Activated CD8-positive, alpha-beta memory T cell treated with anti-CD3 and anti-CD28 coated beads for 4 hours (primary cell): ENCODE data around the gene NDUFAF5.

Source experiments
- DNase-seq, 2 donors: peaks; one replicate each; pipeline ENCODE4 v3.0.0-alpha.2; 2020; ENCODE audit warnings: low read depth in 2 of 2

Gene NDUFAF5

DNA sequence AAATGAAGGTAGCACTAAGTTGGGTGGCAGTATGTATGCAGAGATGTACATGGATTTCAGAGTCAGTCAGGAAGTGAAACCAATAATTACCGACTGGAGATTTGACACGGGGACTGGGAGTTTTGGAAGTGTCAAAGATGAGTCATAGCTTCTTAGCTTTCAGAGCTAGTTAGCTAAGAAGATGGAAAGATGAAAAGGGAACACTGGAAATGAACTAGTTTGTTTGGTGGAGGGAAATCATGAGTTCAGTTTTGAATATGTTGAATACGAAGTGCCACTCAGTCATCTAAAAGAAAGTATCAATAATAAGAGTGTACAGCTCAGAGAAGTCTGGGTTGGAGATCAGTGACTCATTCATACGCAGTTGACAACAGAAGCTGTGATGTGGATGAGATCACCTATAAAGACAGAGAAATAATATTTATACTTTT, 7.6 kb upstream of the NDUFAF5 start:
- no peak for DNase-seq

DNA sequence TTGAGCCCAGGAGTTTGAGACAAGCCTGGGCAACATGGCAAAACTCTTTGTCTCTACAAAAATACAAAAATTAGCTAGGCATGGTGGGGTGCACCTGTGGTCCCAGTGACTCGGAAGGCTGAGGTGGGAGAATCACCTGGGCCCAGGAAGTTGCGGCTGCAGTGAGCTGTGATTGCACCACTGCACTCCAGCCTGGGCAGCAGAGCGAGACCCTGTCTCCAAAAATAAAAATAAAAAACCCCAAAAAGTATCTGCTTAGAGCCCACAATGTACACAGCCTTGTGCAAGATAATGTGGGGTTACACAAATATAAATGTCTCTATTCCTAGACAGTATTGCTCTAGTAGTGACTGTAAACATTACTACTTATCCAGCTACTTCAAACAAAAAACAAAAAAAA, 6.0 kb upstream of the NDUFAF5 start:
- no peak for DNase-seq

DNA sequence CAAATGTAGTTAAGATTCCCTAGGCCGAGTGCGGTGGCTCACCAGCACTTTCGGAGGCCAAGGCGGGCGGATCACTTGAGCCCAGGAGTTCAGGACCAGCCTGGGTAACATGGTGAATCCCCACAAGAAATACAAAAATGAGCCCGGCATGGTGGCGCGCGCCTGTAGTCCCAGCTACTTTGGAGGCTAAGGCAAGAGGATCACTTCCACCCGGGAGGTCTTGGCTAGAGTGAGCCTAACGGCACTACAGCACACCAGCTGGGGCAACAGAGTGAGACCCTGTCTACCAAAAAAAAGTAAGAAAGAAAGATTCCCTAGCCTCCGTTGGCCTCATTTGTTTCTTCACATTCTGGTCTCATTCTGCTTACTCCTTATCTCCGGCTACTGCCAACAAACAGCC, 1.3 kb upstream of the NDUFAF5 start:
- DNase-seq, result no peak

DNA sequence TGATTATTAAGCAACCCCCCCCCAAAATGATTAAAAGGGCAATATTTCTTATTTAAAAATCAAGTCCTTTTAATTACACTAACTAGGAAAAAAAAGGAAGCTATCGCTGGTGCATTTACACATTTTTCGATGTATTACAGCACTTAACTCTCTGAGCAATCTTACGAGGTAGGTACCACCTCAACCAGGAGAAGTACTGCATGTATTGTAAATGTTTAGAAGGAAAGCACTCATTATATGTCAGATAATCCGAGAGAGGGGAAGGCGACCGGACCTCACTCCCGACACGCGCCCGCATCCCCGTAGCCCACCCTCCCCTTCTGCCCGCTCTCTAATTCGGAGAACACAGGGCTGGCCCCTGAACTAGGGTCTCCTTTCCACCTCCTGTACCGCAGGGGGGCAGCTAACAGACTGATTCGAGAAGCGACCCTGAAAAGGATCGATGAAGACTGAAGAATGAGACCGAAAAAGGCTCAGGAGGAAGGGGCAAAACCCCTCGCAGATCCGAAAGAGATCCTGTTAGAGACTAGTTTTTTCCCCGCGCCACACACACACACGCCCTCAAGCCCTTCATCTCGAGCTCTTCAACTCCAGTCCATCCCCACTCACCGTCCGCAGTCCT, 446 bp upstream of the NDUFAF5 start:
- no peak for DNase-seq

DNA sequence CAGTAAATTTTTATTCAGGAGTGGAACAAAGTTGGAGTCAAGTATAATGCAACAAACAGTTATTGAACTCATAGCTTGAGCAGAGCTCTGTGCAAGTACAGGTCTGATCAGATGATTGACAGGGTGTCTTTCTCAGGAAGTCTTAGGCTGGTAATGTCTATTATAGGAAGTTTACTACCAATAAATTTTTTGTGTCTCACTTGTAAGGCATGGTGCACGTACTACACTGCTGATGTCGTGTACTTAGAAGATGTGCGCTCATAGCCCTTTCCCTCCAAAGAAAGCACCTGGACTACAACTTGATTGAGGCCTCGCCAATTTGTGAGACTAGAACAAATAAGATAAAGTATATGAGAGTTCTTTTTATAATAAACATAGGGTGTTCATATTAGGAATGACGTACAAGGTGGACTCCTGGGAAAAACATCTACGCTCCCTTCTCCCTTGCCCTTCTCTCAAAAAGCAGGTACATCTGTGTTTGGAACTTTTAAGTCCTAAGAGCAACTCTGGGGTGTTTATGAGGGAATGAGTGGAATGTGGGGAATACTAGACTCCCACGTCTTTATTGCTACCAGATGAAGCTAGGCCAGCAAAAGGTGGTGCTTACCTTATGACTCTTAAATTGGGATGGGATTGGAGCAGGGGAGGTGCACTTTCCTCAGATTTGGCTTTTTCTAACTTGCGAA, 1.5 kb downstream of the NDUFAF5 start:
- no peak for DNase-seq

DNA sequence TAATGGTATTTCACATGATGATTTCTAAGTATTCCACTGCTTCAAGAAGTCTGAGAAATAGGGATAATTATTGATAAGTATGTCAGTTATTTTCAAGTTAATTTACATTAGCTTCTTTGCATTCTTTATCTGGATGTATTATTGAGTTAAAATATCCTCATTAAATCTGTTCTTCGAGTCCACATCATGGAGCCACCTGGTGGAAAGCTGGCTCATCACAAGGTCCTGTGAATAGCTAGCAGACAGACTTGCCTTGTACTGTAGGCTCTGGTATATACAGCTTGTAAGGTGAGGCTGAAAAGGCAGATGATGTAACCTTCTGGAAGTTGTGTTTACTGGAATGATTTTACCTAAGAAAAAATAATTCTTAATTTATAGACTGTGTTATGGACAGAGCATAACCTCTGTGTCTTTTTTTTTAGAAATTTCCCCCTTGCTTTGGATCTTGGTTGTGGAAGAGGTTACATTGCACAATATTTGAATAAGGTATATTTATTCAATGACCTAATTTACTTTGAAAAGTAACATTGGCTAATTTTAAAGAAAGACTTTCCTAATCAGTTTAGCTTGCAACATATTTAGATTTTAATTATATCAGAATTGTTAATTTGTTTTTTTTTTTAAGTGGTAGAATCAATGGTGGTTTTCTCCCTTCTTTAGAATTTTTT, 3.5 kb downstream of the NDUFAF5 start:
- DNase-seq, result no peak

DNA sequence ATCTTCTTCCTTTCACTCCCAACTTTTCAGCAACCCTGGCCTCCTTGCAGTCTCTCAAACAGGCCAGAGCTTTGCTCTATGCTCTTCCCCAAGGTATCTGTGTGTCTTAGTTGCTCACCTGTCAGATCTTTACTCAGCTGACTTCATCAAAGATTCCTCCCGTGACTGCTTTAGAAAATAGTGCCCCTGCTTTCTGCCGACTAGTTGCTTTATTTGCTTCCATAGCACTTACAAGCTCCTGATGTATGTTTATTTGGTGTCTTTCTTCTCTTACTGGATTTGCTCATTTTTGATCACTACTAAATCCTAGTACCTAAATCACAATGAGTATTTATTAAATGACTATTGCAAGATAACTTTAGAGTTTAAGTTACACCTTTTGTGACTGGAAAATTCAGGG, 5.9 kb downstream of the NDUFAF5 start:
- no peak for DNase-seq

DNA sequence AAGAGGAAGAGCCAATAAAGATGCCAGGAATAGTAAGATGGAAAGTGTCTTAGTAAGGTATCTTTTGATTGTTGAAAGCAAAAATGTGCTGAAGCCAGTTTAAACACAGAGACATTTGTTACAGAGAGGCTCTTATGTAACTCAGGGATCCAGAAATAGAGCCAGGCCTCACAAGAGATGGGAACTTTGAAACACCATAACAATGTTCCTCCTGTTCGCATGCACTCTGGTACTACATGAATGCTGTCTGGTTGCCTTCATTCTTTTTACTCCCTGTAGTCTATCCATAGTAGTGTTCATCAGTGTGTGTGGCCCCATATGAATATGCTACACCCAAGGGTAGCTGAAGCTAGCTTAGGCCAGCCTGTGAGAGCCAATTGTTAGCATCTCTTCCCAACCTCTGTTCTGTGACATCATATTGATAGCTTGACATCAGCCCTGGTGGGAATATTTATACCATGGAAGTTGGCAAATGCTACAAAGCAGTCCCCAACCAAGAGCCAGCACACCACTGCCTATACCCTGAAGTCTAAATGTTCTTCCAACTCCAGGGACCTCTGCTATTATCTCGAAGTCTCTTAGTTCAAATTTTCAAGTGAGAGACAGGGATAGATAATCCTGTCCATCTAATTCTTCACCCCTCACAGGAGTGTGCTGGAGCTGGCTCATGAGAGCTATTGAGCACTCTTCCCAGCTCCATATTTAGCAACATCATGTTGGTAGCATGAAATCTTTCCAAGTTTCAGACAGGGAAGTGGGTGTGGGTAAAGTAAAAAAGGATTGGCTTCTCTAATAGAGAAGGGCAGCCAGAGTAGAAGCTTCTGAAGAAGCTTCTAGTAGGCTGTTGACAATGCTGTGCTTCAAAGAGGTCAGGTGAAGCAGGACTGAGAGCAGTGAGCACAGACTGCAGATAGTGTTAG, 7.0 kb downstream of the NDUFAF5 start:
- no peak for DNase-seq

DNA sequence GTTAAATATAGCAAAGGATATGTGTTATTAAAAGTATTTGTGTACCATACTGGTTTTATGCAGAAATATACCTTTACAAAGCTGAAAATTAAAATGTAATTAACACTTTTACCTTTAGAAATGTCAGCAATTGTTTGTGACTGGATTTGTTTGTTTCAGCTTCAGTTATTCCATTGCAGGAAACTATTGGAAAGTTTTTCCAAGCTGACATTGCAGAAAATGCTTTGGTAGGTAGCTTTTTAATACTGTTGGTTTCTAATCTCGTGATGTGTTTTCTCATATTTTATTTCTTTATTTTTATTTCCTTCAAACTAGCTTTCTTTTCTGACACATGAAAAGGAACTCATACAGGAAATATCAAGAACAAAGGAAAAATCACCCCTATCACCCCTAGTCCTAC, 8.2 kb downstream of the NDUFAF5 start:
- DNase-seq, result no peak

DNA sequence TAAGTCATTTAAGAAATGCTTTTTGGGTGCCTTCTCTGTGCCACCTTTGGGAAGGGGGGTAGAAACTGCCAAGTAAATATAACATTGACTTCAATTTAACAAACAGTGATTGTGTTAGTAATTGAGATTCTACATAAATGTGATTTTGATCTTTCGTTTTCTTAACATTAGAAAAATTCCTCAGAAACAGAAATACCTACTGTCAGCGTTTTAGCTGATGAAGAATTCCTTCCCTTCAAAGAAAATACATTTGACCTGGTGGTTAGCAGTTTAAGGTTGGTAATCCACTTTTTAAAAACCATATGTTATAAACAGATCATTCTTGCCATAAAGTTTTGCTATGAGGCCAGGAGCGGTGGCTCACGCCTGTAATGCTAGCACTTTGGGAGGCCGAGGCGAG, 9.8 kb downstream of the NDUFAF5 start:
- no peak for DNase-seq

DNA sequence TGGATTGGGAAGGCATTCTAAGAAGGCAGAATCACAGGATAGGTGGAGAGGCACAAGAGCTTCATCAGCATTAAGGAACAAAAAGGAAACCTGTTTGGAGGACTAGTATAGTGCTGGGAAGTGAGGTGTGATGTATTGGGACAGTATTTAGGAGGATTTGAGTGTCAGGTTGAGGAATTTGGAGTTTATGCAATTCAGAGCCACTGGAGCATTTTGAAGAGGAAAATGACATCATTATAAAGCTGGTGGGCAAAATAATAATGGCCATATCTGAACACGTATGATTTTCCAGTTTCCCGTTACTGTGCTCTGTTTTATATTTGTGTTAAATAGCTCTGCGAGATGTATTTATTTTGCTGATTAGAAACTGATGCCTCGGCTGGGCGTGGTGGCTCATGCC, 14.2 kb downstream of the NDUFAF5 start:
- DNase-seq, result no peak

DNA sequence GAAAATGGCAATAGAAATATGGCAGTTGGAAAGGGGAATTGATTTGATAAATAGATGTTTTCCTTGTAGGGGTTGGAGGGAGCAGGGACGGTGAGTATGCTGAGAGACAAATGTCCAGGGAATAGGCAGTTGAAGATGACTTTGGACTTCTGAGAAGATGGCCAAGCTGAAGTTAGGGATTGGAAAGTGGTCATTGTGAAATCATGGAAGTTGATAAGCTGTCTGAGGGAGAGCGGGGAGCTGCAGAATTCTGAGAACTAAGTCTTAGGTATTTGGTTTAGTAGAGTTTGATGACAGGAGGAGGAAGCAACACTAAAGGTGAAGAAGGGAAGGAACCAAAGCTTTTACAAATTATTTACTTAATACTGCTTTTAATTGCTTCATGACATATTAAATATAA, 15.1 kb downstream of the NDUFAF5 start:
- DNase-seq, result no peak

DNA sequence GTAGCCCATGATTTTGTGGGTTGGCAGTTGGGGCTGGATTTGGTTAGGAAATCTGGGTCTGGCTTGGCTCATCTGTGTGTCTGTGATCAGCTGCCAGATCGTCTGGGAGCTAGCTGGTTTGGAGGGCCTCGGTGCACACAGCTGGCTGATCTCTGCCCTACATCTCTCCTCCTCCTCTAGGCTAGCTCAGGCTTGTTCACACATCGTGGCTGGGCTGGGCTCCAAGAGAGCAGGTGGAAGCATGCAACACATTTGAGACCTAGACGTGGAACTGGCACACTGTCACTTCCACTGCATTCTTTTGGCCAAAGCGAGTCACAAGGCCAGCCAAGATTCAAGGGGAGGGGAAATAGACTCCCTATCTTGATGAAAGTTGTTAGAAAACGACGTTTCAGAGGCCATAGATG, 15.9 kb downstream of the NDUFAF5 start:
- no peak for DNase-seq

DNA sequence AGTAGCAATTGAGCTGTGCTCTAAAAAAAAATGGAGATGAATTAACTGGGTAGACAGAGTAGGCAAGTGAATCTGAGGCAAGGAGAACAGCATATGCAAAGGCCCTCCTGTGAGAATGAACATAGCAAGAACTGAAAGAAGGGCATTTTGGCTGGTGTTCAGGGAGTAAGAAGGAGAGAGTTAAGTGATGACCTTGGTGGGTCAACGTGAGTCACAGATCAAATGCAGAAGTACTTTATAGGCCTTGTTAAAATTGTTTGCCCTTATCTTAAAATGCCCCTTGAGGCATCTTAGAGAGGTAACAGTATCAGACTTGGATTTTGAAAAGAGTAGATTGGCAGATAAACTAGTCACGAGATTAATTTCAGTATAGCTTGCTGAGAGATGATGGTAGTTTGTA, 24.5 kb downstream of the NDUFAF5 start:
- no peak for DNase-seq

DNA sequence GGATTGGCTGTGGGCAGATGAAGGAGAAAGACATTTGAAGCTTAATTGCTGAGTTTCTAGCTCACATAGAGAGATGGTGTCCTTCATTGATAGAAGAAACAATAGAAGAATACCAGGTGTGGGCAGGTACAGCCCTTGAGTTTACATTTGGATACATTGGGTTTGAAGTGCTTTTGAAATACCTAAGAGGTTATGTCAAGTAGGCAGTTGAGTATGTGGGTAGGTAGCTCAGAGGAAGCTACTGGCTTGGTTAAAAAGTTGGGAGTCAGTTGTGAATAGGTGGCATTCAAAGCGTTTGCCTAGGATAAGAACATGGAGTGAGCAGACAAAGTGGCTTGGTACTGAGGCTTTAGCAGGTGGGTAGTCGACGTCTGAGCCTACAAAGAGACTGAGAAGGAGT, 25.0 kb downstream of the NDUFAF5 start:
- no peak for DNase-seq

DNA sequence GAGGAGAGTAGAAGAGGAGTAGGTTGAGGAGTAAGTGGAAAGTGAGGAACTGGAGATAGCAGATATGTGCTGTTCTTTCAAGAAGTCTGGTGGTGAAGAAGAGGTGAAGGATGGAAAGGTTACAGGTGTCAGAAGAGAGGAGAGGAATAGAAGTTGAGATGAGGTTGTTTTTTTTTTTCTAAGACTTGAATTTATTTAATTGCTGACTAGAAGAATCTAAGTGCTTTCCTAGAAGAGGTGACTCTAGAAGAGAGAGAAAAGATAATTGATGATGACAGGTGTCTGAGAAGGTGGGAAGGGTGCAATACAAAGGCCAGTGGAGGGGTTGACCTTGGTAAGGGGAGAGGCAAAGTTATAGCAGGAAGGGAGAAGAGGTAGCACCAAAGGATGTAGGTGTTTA, 25.6 kb downstream of the NDUFAF5 start:
- no peak for DNase-seq

DNA sequence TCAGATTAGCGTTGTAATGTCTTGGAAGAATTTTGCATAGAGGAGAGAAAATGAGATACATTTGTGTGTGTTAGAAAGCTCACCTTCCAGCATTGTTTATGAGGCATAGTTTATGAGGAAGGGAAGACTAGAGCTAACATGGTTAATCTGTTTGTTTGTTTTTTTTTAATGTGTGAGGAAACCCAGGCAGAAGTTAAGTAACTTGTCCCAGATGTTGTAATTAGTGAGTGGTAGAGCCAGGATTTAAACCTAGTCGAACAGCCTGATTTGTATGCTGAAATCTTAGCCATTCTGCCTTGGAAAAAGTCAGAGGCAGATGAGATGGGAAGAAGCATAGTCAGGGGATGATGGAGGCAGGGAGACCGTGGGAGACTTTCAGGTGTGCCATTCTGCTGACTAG, 29.1 kb downstream of the NDUFAF5 start:
- no peak for DNase-seq

DNA sequence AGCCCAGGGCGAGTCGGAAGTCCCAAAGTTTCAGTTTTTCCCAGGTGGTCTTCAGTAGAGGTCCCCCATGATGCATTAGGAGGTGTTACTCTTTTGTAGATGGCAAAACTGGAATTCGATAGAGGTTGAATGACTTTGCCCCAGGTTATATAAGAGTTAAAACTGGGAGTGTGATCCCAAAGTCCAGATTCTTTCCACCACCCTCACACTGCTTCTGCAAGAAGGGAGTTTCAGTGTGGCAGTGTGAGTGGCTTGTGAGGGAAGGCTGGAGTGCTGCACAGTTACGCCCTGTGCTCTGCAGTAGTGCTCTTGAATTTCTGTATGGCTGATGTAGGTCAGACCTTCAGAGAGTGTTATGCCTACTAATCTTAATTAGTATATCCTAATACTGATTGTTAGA, 29.8 kb downstream of the NDUFAF5 start:
- no peak for DNase-seq

DNA sequence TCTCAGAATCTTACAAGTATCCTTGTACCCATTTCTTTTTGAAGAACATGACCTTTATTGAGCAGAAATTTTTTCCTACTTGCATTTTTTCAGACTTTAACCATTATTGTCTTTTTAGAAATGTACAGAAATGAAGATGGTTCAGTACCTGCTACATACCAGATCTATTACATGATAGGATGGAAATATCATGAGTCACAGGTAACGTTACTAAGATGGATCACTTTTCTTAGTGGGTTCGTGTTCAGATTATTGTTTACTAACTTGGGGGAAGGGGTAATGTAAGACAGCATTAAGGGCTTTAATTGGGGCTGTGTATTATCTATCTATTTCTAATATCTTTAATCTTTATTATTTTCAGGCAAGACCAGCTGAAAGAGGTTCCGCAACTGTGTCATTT, 31.9 kb downstream of the NDUFAF5 start:
- no peak for DNase-seq

DNA sequence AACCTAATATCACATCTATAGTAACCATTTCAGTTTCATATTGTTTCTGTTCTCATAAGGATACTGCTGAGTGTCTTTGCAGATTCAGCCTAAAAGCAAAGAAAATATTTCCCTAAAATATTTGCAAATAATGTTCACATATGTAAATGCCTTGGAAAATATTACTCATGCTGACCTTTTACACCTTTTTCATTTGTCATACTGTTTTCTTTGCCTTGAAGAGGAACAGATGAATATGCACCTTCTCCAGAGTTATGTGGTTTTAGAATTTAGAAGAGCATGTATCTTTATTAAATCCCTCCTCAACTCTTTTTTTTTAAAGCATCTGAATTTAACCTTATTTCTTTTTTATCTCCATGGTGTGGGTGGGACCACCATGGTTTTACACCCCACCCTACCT, 32.5 kb downstream of the NDUFAF5 start:
- no peak for DNase-seq

DNA sequence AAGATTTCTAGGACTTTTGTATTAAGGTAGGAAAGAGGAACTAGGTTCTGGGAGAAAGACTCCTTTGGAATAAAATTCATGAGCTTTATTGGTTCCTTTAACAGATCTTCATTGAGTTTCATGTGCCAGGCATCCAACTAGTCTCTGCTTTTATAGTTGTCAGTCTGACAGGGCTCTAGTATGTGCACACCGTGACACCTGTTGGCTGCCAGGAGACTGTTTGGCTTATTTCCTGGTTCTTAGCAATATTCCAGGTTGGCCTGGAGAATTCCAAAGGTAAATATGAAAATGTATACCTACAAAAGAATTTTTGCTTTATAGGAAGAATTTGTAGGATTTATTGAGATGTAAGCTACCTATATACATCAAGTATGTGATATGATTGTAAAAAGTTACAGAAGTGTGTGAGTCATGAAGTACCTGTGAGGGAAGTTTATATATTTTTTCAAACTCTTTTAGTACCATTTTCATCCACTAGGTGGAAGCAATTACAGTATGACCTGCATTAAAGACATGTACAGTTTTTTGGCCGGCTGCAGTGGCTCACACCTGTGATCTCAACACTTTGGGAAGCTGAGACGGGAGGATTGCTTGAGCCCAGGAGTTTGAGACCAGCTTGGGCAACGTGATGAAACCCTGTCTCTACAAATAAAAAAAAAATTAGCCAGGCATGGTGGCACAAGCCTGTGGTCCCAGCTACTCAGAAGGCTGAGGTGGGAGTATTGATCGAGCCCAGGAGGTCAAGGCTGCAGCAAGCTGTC, 35.2 kb downstream of the NDUFAF5 start:
- DNase-seq, result no peak

DNA sequence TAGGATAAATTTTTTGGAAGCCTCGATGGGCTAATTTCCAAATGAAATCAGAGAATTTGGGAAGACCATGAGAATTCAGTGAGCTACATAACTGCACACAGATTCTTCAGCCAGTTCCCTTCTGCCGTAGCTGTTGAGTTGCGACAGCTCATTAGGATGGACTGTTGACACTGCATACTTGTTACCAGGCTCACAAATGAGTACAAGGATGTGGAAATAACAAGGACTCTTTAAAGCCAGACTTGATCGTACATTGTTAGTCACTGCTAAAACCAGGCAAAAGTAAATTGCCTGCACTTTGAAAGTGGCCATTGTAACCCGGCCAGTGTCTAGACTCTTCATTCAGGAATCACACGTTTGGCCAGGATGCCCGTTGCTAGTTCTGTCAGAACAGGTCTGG, 37.0 kb downstream of the NDUFAF5 start:
- DNase-seq, result no peak
